ENCODE measurements around the gene GRAP2.

GRCh38 chr22:39992088-39992826, 91.4 kb downstream of the GRAP2 start:
- TF ChIP-seq ZFX (CRISPR knock-in tag; IDR thresholded peaks at IDR 0.05) (no peak), CTCF (IDR thresholded peaks at IDR 0.05 in 2 of 3, conservative IDR thresholded peaks at IDR 0.05 in 1 of 3; ENCODE audit: insufficient read depth in 2 of 3, low read depth in 1 of 3, low read length in 3 of 3) (no peak), CEBPG (CRISPR knock-in tag; IDR thresholded peaks at IDR 0.05) (no peak), CEBPG (tag; conservative IDR thresholded peaks at IDR 0.05 in 1 of 2, IDR thresholded peaks at IDR 0.05 in 1 of 2) (no peak), ZZZ3 (IDR thresholded peaks at IDR 0.05) (no peak), MCM5 (IDR thresholded peaks at IDR 0.05; ENCODE audit: low read depth) (no peak), MLX (CRISPR knock-in tag; conservative IDR thresholded peaks at IDR 0.05) (no peak)

Data from K562 (cell line).